ENCODE measurements around the gene GDF10. TPM values are rescaled to one million over a fixed set of nuclear protein-coding genes. Genes with fewer than 3 reads are reported as not detected.

Gene GDF10
- total RNA-seq, 1 donor from 2014 or later = 1.8 TPM

DNA sequence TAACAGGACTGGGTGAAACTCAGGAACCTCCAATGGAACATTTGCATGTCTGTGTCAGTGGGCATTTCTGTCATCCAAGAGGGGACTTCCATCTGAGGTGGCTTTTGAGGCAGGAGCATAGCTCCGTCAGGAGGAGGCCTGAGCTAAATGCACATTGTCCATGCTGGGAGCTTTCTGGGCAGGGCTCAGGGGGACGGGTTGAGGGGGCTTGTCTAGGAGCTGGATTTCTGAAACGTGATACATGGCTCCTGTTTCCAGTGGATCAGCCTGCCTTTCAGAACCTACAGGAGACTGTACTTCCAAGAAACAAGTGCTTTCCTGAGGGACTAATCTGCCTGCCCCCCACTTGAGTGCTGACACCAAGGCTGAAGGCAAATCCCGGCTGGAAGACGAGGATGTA, 40.5 kb upstream of the GDF10 start:
- no peak for DNase-seq (ENCODE audit: low spot score in 2 of 2, unreplicated experiment in 2 of 2)
- Mint-ChIP-seq H3K4me1 (no peaks in the 10 kb centered on the region), H3K9me3 (no peaks in the 10 kb centered on the region), H3K36me3 (no peaks in the 10 kb centered on the region), H3K4me3 (no peak overlapping the region), H3K27me3 (ENCODE audit: low read depth) (peaks cover 25% of the 10 kb centered on the region), H3K27ac (no peak overlapping the region)
- TF ChIP-seq, protein P1, sequence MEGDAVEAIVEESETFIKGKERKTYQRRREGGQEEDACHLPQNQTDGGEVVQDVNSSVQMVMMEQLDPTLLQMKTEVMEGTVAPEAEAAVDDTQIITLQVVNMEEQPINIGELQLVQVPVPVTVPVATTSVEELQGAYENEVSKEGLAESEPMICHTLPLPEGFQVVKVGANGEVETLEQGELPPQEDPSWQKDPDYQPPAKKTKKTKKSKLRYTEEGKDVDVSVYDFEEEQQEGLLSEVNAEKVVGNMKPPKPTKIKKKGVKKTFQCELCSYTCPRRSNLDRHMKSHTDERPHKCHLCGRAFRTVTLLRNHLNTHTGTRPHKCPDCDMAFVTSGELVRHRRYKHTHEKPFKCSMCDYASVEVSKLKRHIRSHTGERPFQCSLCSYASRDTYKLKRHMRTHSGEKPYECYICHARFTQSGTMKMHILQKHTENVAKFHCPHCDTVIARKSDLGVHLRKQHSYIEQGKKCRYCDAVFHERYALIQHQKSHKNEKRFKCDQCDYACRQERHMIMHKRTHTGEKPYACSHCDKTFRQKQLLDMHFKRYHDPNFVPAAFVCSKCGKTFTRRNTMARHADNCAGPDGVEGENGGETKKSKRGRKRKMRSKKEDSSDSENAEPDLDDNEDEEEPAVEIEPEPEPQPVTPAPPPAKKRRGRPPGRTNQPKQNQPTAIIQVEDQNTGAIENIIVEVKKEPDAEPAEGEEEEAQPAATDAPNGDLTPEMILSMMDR (IDR thresholded peaks at IDR 0.05; ENCODE audit: unreplicated experiment) = no peak

- Mint-ChIP-seq H3K27me3 (ENCODE audit: low read depth) (peaks cover 28% of the 10 kb centered on the region), H3K9me3 (no peaks in the 10 kb centered on the region), H3K27ac (no peak overlapping the region), H3K4me1 (no peaks in the 10 kb centered on the region), H3K4me3 (no peak overlapping the region), H3K36me3 (no peaks in the 10 kb centered on the region)
- TF ChIP-seq, protein P1 (IDR thresholded peaks at IDR 0.05; ENCODE audit: unreplicated experiment) = no peak
- DNase-seq (ENCODE audit: low spot score in 2 of 2, unreplicated experiment in 2 of 2) = no peak
These were observed 39.4 kb upstream of the GDF10 start for GRCh38 chr10:47260505-47261111.

GRCh38 chr10:47261121-47261520, 38.9 kb upstream of the GDF10 start:
- H3K4me3 Mint-ChIP-seq = no peak overlapping the region

DNA sequence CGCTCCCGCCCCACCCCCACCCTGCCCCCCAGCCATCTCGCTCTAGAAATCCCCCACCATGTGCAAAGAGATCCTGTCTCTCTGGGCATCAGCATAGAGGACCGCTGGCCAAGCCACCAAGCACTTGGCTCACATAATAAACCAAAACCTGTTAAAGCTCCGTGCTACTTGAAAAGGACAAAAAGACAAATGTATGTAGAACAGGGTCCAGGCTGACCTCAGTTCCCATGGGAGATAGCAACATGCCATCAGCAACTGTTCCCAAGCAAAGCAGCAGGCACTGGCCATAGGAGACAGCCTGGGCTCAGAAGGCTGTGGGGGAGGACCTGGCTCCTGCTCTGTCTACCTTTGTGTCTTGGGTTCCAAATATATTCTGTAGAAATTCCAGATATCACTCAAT, 38.4 kb upstream of the GDF10 start:
- Mint-ChIP-seq H3K27me3 (ENCODE audit: low read depth) (peaks cover 33% of the 10 kb centered on the region), H3K9me3 (no peaks in the 10 kb centered on the region), H3K36me3 (no peaks in the 10 kb centered on the region), H3K4me3 (no peak overlapping the region), H3K4me1 (no peaks in the 10 kb centered on the region), H3K27ac (no peak overlapping the region)
- TF ChIP-seq, protein P1 (IDR thresholded peaks at IDR 0.05; ENCODE audit: unreplicated experiment) = no peak
- no peak for DNase-seq (ENCODE audit: low spot score in 2 of 2, unreplicated experiment in 2 of 2)

More at GRCh38 chr10:47261121-47261520, 38.9 kb upstream of the GDF10 start:
- TF ChIP-seq, protein P1 (IDR thresholded peaks at IDR 0.05; ENCODE audit: unreplicated experiment) = no peak
- Mint-ChIP-seq H3K27ac (no peak overlapping the region), H3K9me3 (no peaks in the 10 kb centered on the region), H3K27me3 (ENCODE audit: low read depth) (peaks cover 32% of the 10 kb centered on the region), H3K36me3 (no peaks in the 10 kb centered on the region), H3K4me1 (no peaks in the 10 kb centered on the region)
- no peak for DNase-seq (ENCODE audit: low spot score in 2 of 2, unreplicated experiment in 2 of 2)

DNA sequence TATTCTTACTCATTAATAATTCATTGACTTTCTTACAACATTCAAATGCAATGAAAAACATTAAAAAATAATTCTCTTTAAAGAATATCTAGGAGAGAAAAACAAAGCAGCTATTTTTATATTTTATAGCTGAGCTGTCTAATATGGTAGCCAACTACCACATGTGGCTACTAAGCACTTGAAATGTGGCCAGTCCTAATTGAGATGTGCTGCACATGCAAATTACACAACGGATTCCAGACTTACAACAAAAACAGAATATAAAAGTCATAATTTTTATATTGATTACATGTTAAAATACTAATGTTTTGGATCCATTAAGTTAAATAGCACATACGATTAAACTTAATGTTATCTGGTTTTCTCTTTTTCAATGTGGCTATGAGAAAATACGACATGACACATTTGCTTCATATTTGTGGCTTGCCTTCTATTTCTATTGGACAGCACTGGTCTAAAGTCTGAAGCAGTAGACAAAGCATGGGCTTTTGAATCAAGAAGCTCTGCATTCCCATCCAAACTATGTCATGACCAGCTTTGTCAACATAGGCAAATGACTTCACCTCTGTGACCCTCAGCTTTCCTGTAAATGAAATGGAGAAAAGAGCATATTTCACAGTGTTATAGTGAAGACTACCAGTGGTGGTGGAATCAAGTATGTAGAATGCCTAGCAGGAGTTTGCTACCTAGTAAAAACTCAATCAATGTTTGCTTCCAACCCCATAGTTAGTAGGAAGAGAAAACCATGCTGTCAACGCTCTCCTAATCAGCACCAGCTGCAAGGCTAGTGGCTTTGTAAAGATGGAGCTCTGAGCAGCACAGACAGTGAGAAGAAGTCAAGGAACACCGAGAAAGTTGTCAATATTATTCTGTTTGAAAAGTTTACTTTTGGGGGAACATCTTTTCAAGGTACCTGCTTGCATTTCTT, 37.1 kb upstream of the GDF10 start:
- Mint-ChIP-seq H3K4me3 (no peak overlapping the region), H3K27ac (no peak overlapping the region), H3K36me3 (no peaks in the 10 kb centered on the region), H3K4me1 (no peaks in the 10 kb centered on the region), H3K27me3 (ENCODE audit: low read depth) (peaks cover 34% of the 10 kb centered on the region), H3K9me3 (no peaks in the 10 kb centered on the region)
- no peak for DNase-seq (ENCODE audit: low spot score in 2 of 2, unreplicated experiment in 2 of 2)
- TF ChIP-seq, protein P1 (IDR thresholded peaks at IDR 0.05; ENCODE audit: unreplicated experiment) = no peak

Data from mesothelial cell of epicardium (in vitro differentiated cells).